NCI-H1048 (cell line): ENCODE measurements around the gene PRSS27.
"Not testable (repeated sequence)": the region's sequence is repeated elsewhere in the genome, so short reads cannot be mapped to it uniquely, and the experiment has no call there.

Source experiments
- DNase-seq: peaks from one replicate; lab custom pipeline; 2025; lab: John Stamatoyannopoulos, UW

PRSS27 gene

GRCh38 chr16:2671741-2672140 lies 48.3 kb downstream of the PRSS27 start:
- no peak for DNase-seq

- not testable (repeated sequence) for DNase-seq
Observed at GRCh38 chr16:2671193-2671592, 48.8 kb downstream of the PRSS27 start.

- not testable (repeated sequence) for DNase-seq
Observed at GRCh38 chr16:2670017-2670416, 50.0 kb downstream of the PRSS27 start.

- DNase-seq: not testable (repeated sequence)
Observed at GRCh38 chr16:2669587-2669986, 50.4 kb downstream of the PRSS27 start.

GRCh38 chr16:2666671-2667070 lies 53.4 kb downstream of the PRSS27 start:
- DNase-seq: not testable (repeated sequence)

- no peak for DNase-seq
Observed at GRCh38 chr16:2664574-2664982, 55.4 kb downstream of the PRSS27 start.

- DNase-seq: no peak
Observed at GRCh38 chr16:2663553-2664546, 56.2 kb downstream of the PRSS27 start.
